RKO (cell line): ENCODE results near the gene TIGIT.

Source experiments
- DNase-seq: peaks from one replicate; pipeline ENCODE4 v3.0.0-alpha.2; 2016; ENCODE audit warnings: low spot score

Gene TIGIT

DNA sequence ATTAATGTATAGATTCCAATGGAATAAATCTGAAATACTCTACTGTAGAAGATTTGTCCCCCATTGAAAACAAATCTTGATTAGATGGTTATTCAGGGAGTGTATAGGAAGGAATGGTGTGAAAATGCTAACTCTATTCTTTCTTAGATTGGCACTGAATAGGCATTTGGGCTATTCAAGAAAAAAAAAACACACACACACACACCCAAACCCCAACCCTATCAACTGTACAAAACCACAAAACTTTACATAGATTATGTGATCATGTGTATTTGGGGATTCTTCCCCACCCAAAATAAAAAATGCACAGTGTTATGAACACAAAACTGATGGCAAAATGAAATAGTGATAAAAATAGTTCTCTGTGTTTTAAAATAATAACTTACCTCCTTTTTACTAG, 61.8 kb downstream of the TIGIT start:
- no peak for DNase-seq

DNA sequence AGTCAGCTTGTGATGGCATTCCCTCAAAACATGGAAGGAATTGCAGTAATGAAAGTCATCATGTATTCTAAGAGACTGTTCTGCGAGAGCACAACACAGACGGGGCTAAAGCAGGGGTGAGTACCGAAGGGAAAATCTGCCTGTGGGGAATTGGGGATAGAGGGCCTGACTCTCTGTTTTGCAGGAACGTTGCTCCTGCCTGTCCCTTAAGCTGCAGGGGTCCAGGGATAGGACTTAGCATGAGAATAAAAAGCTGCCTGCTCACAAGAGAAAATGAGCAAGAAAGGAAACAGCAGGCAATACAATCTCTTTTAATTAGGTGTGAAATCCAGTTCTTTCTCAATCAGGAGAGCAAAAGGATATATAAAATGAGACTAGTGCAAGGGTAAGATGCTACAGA, 62.2 kb downstream of the TIGIT start:
- no peak for DNase-seq

DNA sequence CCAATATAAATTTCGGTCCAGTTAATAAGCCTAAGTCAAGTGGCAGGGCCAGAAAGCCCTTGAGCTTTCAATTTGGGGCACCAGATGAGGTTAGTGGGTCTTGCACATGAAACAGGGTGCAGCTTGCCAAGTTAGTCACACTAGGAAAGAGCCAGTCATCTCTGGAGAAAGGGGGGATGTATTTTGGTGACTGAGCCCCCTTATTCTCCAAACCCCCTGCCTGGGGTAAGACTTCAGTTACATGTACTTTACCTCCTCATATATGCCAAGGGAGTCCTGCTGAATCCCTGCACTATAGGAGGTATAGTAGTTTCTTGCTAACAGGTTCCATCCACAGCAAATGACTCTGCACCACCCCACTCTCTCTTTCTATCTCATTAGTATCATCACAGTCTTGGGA, 62.7 kb downstream of the TIGIT start:
- DNase-seq, result no peak
